GM12873 (cell line): ENCODE data around the gene P2RY11.

Source experiments
- CTCF ChIP-seq: IDR thresholded peaks from 2 replicates; pipeline ENCODE4 v1.5.1; 2012; ENCODE audit warnings: low read depth, mild to moderate bottlenecking, moderate library complexity, low read length, control low read depth; ENCODE audit not compliant: insufficient read depth; ENCODE audit errors: missing control alignments

P2RY11 gene

GRCh38 chr19:10093295-10094186, 18.0 kb upstream of the P2RY11 start:
- TF ChIP-seq CTCF = no peak

- no peak for TF ChIP-seq CTCF
Measured at GRCh38 chr19:10095622-10095947, 15.9 kb upstream of the P2RY11 start.

- no peak for TF ChIP-seq CTCF
Measured at GRCh38 chr19:10095948-10096614, 15.4 kb upstream of the P2RY11 start.

- TF ChIP-seq CTCF = no peak
Measured at GRCh38 chr19:10096615-10096963, 14.9 kb upstream of the P2RY11 start.

- TF ChIP-seq CTCF = no peak
Measured at GRCh38 chr19:10100163-10100785, 11.2 kb upstream of the P2RY11 start.

GRCh38 chr19:10102787-10103236, 8.7 kb upstream of the P2RY11 start:
- TF ChIP-seq CTCF = no peak

- TF ChIP-seq CTCF = no peak
Measured at GRCh38 chr19:10104130-10104513, 7.4 kb upstream of the P2RY11 start.
